Lower leg skin (tissue), 3 donors: ENCODE data around the gene TMEM131L.

ENCODE experiments used
- CTCF ChIP-seq, 3 donors: fragments of 450-650 bp; IDR thresholded peaks; one replicate each; pipeline ENCODE4 v1.5.1; 2016; ENCODE audit warnings: antibody characterized with exemption in 3 of 3, mild to moderate bottlenecking in 3 of 3, moderate library complexity in 2 of 3
- POLR2A ChIP-seq, 2 donors: fragments of 450-650 bp; IDR thresholded peaks; one replicate each; pipeline ENCODE4 v1.6.1; 2016 to 2017; ENCODE audit warnings: antibody characterized with exemption in 2 of 2, mild to moderate bottlenecking in 1 of 2, moderate library complexity in 1 of 2

- no peak for TF ChIP-seq POLR2A (IDR thresholded peaks at IDR 0.05)
- no peak for TF ChIP-seq CTCF (IDR thresholded peaks at IDR 0.05)
These were observed 51.8 kb downstream of the TMEM131L start for GRCh38 chr4:153518001-153518400.
